SK-N-MC (cell line): Measurements from ENCODE around the gene ELK4.

Experiments
- EZH2 ChIP-seq: fragments of 200-600 bp; sonication (generic); IDR thresholded peaks from one replicate; pipeline ENCODE4 v1.6.1; 2017; ENCODE audit warnings: antibody characterized with exemption
- POLR2AphosphoS5 ChIP-seq: IDR thresholded peaks from 2 replicates; pipeline ENCODE4 v1.6.1; 2012; ENCODE audit warnings: mild to moderate bottlenecking, low read depth, low read length, borderline replicate concordance

DNA sequence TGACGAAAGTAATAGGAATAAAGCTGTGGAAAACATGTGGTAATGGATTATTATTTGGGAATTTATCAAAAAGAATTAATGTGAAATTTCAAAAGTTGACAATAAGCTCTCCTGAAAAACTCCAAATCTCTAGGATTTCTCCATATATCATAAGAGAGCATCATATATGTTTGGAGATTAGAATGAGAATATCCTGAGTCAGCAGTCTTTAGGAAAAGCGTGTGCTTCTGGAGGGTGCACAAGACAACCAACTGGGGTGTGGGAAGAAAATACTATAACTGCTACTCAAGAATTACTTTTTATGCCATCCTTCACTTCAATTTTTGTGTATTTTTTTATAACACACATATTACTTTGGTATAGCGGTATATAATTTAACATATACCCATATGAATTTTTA, 19.7 kb downstream of the ELK4 start:
- no peak for TF ChIP-seq EZH2
- TF ChIP-seq POLR2AphosphoS5 = no peak
